Left colon (tissue), 2 donors: Measurements from ENCODE around the gene METTL26. TPM values are rescaled to one million over a fixed set of nuclear protein-coding genes. Genes with fewer than 3 reads are reported as not detected.
A peak's percentile ranks its signal among the peaks of the same experiment; 100 is the strongest.

Experiments
- ATAC-seq: fragments of 200-7000 bp; cut with Tn5 transposase; one replicate; pipeline ENCODE4 v1.9.1; 2020; ENCODE audit warnings: mild to moderate bottlenecking, moderate library complexity
- DNase-seq, 2 donors: peaks; one replicate each; pipeline ENCODE4 v3.0.0-alpha.2; 2020
- intact Hi-C, 2 donors: fragments of 100-400 bp; cut with DNase I in 1 of 2; cut with micrococcal nuclease in 1 of 2; formaldehyde crosslinking; loops; one replicate each; pipeline versions ENCODE4 v1.11.2 to v1.14.0; 2022; cut with DNase I, micrococcal nuclease
- long read RNA-seq: library from polyadenylated mRNA; unstranded; transcript quantifications from one replicate; pipeline ENCODE4 v2.0.0, GENCODE V29; 2021
- total RNA-seq, 2 donors: library from RNA; stranded (reverse); fragmentation: NEBNext Ultra II Directional; extraction: Animal tissue kit (Norgen Biotek cat#: 25700); gene quantifications; one replicate each; pipeline ENCODE4 v1.2.1, GENCODE V29; 2021
- donor health status: DM: no; HTN: no; CAD: no.
- donor health status: DM: yes; HTN: yes; CAD: no.

METTL26 gene
- total RNA-seq = 10 to 100 TPM; 42.0 to 52.0 TPM
- long read RNA-seq, transcript METTL26-201 (6 exons, 794 nt) = major isoform, 17 of 28 reads
- long read RNA-seq, partial matches to known transcripts = 1 of 28 reads
- long read RNA-seq, other reads (novel, unspliced or antisense) = 2 of 28 reads

- peak; percentile 97 to 98 for DNase-seq
- intact Hi-C loops = no loop called here
- ATAC-seq = peak; percentile 84
These were observed at the start of gene METTL26 for GRCh38 chr16:636206-637080. TSS of gene METTL26 (minus strand) at chr16:636305. CDS start at chr16:636290, 15 bp downstream.

- no peak for ATAC-seq
- intact Hi-C loops = no loop called here
- peak in 1 of 2 donors; percentile 46 for DNase-seq
These were observed 49.0 kb upstream of the METTL26 start for GRCh38 chr16:684961-685696.

DNA sequence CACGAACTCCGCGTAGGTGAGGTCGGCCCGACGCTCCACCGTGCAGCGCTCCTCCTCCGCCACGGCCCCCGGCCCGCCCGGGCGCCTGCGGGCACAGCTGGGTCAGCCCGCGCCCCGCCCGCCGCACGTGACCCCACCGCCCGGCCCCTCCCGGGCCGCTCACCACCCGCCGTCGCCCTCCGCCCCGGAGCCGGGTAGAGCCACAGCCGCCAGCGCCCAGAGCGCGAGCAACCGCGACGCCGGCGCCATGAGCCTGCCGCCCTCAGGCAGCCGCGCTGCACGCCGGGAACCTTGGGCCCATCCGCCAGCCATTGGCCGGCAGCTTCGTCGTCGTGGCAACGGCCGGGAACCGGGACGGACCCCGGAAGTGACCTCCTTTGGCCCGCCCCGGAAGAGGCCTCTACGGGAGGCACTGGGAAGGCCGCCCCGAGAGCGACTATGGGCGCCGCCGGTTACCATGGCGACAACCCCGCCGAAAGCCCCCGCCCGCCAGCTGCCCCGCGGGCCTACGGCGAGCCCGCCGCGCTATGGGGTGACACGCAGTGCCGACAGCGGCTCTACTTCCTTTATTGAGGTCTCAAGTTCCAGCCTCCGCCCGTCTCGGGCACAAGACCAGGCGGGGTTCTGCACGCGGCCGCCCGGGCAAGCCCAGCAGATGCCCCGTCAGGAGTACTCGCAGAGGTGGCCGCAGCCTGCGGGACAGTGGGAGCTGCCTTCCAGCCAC lies 48.1 kb upstream of the METTL26 start, which contains the start of gene JMJD8:
TSS of gene JMJD8 (minus strand) at position 264 of the 724 bp plus-strand sequence. CDS start at position 249, 15 bp downstream.
- peak; percentile 97 to 99 for DNase-seq
- intact Hi-C loops = no loop called here
- peak; percentile 69 for ATAC-seq

- DNase-seq = no peak
- intact Hi-C loops = no loop called here
- ATAC-seq = no peak
These were observed 47.4 kb upstream of the METTL26 start for GRCh38 chr16:683396-684070.

DNA sequence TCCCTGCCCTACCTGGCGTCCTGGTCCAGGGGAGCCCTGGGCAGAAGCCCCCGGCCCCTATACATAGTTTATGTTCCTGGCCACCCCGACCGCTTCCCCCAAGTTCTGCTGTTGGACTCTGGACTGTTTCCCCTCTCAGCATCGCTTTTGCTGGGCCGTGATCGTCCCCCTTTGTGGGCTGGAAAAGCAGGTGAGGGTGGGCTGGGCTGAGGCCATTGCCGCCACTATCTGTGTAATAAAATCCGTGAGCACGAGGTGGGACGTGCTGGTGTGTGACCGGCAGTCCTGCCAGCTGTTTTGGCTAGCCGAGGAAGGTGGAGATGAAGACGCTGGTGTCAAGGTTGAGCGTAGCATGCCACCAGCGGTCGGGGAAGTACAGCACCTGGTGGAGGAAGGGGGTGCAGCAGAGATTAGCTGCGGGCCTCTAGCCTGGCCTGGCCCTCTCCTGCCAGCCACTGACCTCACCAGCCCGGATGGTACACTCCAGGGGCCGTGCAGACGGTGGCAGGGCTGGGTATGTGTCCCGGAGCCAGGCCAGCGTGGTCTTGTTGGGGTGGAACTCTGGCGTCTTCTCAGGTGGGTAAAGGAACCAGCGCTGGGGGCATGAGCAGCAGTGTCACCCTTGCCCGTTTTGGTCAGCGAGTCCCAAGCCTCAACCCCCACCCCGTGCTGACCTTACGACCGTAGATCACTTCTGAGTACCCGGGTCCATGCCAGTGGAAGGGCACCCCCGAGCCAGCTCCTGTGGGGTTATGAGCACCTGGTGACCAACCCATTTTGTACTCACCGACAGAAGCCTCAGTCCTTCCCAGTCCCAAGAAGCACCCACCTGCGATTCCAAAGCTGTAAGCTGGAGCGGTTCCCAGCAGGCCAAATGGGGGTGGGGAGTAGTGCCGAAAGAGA lies 46.6 kb upstream of the METTL26 start:
- ATAC-seq = no peak
- intact Hi-C loops = no loop called here
- DNase-seq = no peak

- ATAC-seq = no peak
- no peak for DNase-seq
- intact Hi-C loops = no loop called here
These were observed 45.8 kb upstream of the METTL26 start for GRCh38 chr16:681746-682427.

DNA sequence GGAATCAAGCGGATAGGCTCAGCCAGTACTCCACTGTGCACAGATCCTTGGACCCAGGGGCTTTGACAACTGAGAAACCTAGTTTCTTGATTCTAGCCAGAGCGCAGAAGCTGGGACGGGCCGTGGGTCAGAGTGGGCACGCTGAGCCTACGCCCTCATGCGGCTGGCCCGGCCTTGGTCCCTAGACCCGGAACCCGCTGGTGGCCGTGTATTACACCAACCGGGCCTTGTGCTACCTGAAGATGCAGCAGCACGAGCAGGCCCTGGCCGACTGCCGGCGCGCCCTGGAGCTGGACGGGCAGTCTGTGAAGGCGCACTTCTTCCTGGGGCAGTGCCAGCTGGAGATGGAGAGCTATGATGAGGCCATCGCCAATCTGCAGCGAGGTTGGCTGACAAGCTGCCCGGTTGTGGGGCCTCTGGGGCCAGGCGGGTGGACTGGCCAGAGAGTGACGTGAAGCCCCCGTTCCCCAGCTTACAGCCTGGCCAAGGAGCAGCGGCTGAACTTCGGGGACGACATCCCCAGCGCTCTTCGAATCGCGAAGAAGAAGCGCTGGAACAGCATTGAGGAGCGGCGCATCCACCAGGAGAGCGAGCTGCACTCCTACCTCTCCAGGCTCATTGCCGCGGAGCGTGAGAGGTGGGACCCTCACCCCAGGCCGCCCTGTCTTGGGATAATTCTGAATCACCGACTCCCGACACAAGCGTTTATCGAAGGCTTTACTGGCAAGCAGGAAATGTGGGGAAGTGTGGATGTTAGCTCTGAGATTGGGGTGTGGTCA lies 45.1 kb upstream of the METTL26 start:
- intact Hi-C loops = no loop called here
- DNase-seq (peak in 1 of 2 donors; percentile 65), ATAC-seq (no peak)

DNA sequence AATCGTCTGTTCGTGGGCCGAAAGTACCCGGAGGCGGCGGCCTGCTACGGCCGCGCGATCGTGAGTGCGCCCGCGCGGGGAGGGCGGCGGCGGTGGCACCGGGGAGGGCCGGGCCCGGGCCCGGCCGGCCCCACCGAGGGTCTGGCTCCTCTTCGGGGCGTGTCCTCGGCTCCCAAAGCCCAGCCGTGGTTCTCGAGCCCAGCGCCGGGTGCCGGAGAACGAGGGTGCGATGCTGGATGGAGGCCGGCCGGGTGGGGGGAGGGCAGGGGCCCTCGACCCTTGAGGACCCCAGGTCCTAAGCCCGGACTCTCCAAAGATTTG lies 44.5 kb upstream of the METTL26 start:
- intact Hi-C loops = no loop called here
- DNase-seq (no peak), ATAC-seq (no peak)

- intact Hi-C loops = no loop called here
- DNase-seq (peak; percentile 85 to 91), ATAC-seq (peak; percentile 54)
These were observed 43.9 kb upstream of the METTL26 start, which contains the start of gene STUB1 for GRCh38 chr16:679814-680624. TSS of gene STUB1 (plus strand) at chr16:680410. CDS start at chr16:680526, 116 bp downstream.

DNA sequence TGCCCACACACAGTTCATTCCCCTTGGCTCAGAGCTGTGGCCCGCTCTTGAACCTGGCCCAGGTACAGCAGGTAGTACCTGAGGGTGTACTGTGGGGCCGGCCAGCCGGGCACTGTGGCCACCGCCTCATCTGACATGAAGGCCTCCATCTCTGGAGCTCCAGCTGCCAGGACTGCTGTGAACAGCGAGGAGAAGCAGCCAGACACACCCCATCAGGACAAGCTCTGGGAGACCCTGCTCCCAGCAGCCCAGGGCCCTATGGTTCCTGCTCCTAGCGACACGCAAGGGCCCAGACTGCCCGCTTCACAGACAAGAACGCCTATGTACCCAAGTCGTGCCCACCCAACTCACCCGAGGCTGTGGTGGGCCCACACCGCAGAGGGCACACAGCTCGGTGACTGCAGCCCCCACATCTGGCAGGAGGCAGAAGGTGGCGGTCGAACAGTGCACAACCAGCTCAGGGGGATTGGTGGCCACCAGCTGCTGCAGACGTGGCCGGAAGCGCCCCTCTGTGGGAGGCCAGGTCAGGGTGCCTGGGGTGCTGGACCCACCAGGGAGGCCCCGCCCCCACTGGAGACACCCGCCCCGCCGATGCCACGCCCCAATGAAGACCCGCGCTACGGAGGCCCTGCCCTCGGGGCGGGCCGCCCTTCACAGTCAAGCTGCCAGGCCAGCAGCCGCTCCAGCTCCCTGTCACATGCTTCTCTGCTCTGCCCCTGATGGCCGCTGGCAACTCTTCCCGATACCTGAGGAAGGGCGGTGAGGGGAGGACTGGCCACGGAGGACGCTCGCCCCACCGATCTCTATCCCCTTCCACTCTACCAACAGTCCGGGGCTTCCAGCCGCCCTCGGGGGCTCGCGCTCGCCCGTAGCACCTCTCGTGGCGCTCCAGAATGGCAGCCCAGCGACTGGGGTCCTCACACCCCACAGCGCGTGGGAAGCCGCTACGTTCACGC lies 43.0 kb upstream of the METTL26 start:
- DNase-seq (peak; percentile 77 to 87), ATAC-seq (peak; percentile 22)

DNA sequence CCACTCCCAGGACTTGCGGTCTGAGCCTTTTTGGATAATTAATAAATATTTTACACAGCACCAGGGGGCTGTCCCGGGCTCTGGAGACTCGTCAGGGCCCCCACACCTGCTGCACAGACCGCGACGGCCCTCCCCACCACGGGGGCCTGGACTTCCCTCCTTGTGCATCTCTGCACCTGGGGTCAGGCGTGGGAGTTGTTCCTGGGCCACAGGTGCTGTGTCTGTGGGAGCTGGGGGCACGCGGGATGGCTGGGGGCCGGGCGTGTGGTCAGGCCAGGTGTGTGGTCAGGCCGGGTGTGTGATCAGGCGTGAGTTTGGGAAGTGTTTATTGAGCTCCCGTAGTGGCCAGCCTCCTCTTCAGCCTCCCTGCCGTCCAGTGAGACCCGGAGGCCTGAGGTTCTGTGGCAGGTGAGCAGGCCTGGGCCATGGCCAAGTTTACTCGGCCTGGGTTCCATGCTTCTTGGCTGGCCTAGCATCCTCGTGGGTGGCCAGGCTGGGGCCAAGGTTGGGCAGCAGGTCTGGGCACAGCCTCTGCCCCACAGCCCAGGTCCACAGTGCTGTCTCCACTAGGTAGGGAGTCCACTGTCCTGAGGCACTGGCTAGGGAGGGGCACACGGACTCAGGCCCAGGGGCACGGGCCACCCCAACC lies 42.2 kb upstream of the METTL26 start:
- DNase-seq (no peak), ATAC-seq (no peak)
- intact Hi-C loops = no loop called here

More for the DNA sequence above, 43.0 kb upstream of the METTL26 start:
- intact Hi-C loops = no loop called here

GRCh38 chr16:677316-678190 lies 41.4 kb upstream of the METTL26 start:
- intact Hi-C loops = no loop called here
- ATAC-seq = no peak

GRCh38 chr16:676913-677312 lies 40.8 kb upstream of the METTL26 start:
- intact Hi-C loops = no loop called here
- peak; percentile 65 for ATAC-seq
- DNase-seq = peak; percentile 92 to 94

More at GRCh38 chr16:677316-678190, 41.4 kb upstream of the METTL26 start:
- DNase-seq = no peak
